ENCODE data around the gene TAS2R13.

GRCh38 chr12:10861366-10861765 lies 48.0 kb downstream of the TAS2R13 start:
- no peak for TF ChIP-seq CTCF (IDR thresholded peaks at IDR 0.05)
- no peak for TF ChIP-seq POLR2AphosphoS5 (IDR thresholded peaks at IDR 0.05; ENCODE audit: insufficient read depth in 1 of 2, low read depth in 1 of 2)
- TF ChIP-seq POLR2A (IDR thresholded peaks at IDR 0.05), result no peak
